A549 (cell line): ENCODE measurements around the gene AXIN2. TPM values are rescaled to one million over a fixed set of nuclear protein-coding genes. Genes with fewer than 3 reads are reported as not detected.

Experiments used
- ATAC-seq, 2 experiments: fragments of 200-7000 bp in 1 of 2; fragments of >200 bp in 1 of 2; cut with Nextera tagmentation in 1 of 2; cut with Tn5 transposase in 1 of 2; 3 replicates each; pipeline versions ENCODE4 v1.8.0 to v1.9.1; 2018 to 2020; ENCODE audit warnings: mild to moderate bottlenecking in 1 of 2, moderate library complexity in 1 of 2
- CTCF ChIA-PET: fragments of 300-600 bp; sonication (Branson Sonifier 250); formaldehyde crosslinking; extraction: SDS; loops from one replicate; lab custom pipeline; 2021; ENCODE audit warnings: antibody characterized with exemption, inconsistent platforms; lab: Yijun Ruan, JAX
- POLR2A ChIA-PET: fragments of 350-600 bp; formaldehyde crosslinking; extraction: SDS; loops from one replicate; lab custom pipeline; 2021; ENCODE audit warnings: antibody characterized with exemption, inconsistent platforms; lab: Yijun Ruan, JAX
- DNase-seq, 2 experiments: peaks; one replicate each; pipeline versions ENCODE4 v3.0.0 to v3.0.0-alpha.2; 2011 to 2016; ENCODE audit warnings: low read depth in 1 of 2, low spot score in 1 of 2
- FAIRE-seq: peaks from 2 replicates; lab custom pipeline; 2011; peaks lifted over from hg19 to GRCh38; lab: Jason Lieb, UNC
- H3K27ac ChIP-seq, 2 experiments: fragments of >200 bp; sonication (Bioruptor Twin); formaldehyde crosslinking; 3 replicates each; pipeline ENCODE4 v1.5.1; 2016 to 2017
- H3K4me1 ChIP-seq: fragments of >200 bp; sonication (Bioruptor Twin); formaldehyde crosslinking; 3 replicates; pipeline ENCODE4 v1.6.1; 2016
- H3K4me2 ChIP-seq: fragments of >200 bp; sonication (Bioruptor Twin); formaldehyde crosslinking; 3 replicates; pipeline ENCODE4 v1.6.1; 2016
- H3K4me3 ChIP-seq: fragments of >200 bp; sonication (Bioruptor Twin); formaldehyde crosslinking; 3 replicates; pipeline ENCODE4 v1.5.1; 2016
- H3K9me3 ChIP-seq: fragments of >200 bp; sonication (Bioruptor Twin); formaldehyde crosslinking; 3 replicates; pipeline ENCODE4 v1.6.1; 2016
- BCL3 ChIP-seq: fragments of >200 bp; sonication (Bioruptor Twin); formaldehyde crosslinking; IDR thresholded peaks from 3 replicates; pipeline ENCODE4 v1.6.1; 2016
- BHLHE40 ChIP-seq: IDR thresholded peaks from 2 replicates; pipeline ENCODE4 v1.6.1; 2012; ENCODE audit warnings: low read depth, low read length, inconsistent platforms
- CBX2 ChIP-seq: fragments of 200-600 bp; sonication (generic); IDR thresholded peaks from 2 replicates; pipeline ENCODE4 v1.6.1; 2016; ENCODE audit warnings: low read depth, mild to moderate bottlenecking, borderline replicate concordance
- CEBPB ChIP-seq, 2 experiments: fragments of >200 bp in 1 of 2; sonication (Bioruptor Twin) in 1 of 2; formaldehyde crosslinking in 1 of 2; IDR thresholded peaks; 2 replicates each; pipeline ENCODE4 v1.6.1; 2012 to 2016
- CHD4 ChIP-seq: fragments of 200-600 bp; sonication (generic); IDR thresholded peaks from 2 replicates; pipeline ENCODE4 v1.6.1; 2016; ENCODE audit warnings: antibody characterized with exemption, mild to moderate bottlenecking, borderline replicate concordance
- EHMT2 ChIP-seq: fragments of 200-600 bp; sonication (generic); IDR thresholded peaks from 2 replicates; pipeline ENCODE4 v1.6.1; 2016; ENCODE audit warnings: antibody characterized with exemption, low read depth, mild to moderate bottlenecking, moderate library complexity
- EP300 ChIP-seq, 2 experiments: fragments of >200 bp; sonication (Bioruptor Twin); formaldehyde crosslinking; IDR thresholded peaks; 2 replicates in 1 of 2; 3 replicates in 1 of 2; pipeline ENCODE4 v1.6.1; 2016 to 2017
- GATA3 ChIP-seq: IDR thresholded peaks from 2 replicates; pipeline ENCODE4 v1.6.1; 2012; ENCODE audit warnings: borderline replicate concordance
- HDAC2 ChIP-seq: fragments of 200-600 bp; sonication (generic); IDR thresholded peaks from 2 replicates; pipeline ENCODE4 v1.6.1; 2016
- HES2 ChIP-seq: fragments of >200 bp; sonication (Bioruptor Twin); formaldehyde crosslinking; IDR thresholded peaks from 2 replicates; pipeline ENCODE4 v1.6.1; 2016
- HEYL ChIP-seq: fragments of 250-450 bp; sonication (Bioruptor Pico); IDR thresholded peaks from 2 replicates; pipeline ENCODE4 v1.8.0; 2021; ENCODE audit warnings: mild to moderate bottlenecking, moderate library complexity
- HMGXB4 ChIP-seq: fragments of 250-450 bp; sonication (Bioruptor Pico); IDR thresholded peaks from 2 replicates; pipeline ENCODE4 v1.5.0; 2021; ENCODE audit warnings: mild to moderate bottlenecking, moderate library complexity, borderline replicate concordance
- JUN ChIP-seq, 2 experiments: fragments of >200 bp; sonication (Bioruptor Twin); formaldehyde crosslinking; IDR thresholded peaks; 2 replicates in 1 of 2; 3 replicates in 1 of 2; pipeline ENCODE4 v1.6.1; 2016 to 2017
- JUNB ChIP-seq: fragments of >200 bp; sonication (Bioruptor Twin); formaldehyde crosslinking; IDR thresholded peaks from 2 replicates; pipeline ENCODE4 v1.6.1; 2016
- MAX ChIP-seq: IDR thresholded peaks from 2 replicates; pipeline ENCODE4 v1.6.1; 2012
- MYC ChIP-seq: IDR thresholded peaks from 2 replicates; pipeline ENCODE4 v1.6.1; 2012; ENCODE audit warnings: mild to moderate bottlenecking, inconsistent platforms, low read length, improper control_type of control experiment, borderline replicate concordance
- POLR2AphosphoS2 ChIP-seq: conservative IDR thresholded peaks from 2 replicates; pipeline ENCODE4 v1.6.1; 2012; ENCODE audit warnings: low read length, improper control_type of control experiment, inconsistent platforms
- RCOR1 ChIP-seq: fragments of 150-350 bp; IDR thresholded peaks from 2 replicates; pipeline ENCODE4 v1.6.1; 2014; ENCODE audit warnings: antibody characterized with exemption, low read length, low read depth
- SMC3 ChIP-seq: fragments of >200 bp; sonication (Bioruptor Twin); formaldehyde crosslinking; IDR thresholded peaks from 3 replicates; pipeline ENCODE4 v1.6.1; 2018; ENCODE audit warnings: inconsistent platforms
- TP53 ChIP-seq: fragments of 250-450 bp; sonication (Bioruptor Pico); IDR thresholded peaks from 2 replicates; pipeline ENCODE4 v1.5.0; 2021; ENCODE audit warnings: mild to moderate bottlenecking, moderate library complexity
- USF2 ChIP-seq: fragments of 450-650 bp; IDR thresholded peaks from 2 replicates; pipeline ENCODE4 v1.6.1; 2014; ENCODE audit warnings: antibody characterized with exemption
- ZC3H11A ChIP-seq: fragments of 450-650 bp; IDR thresholded peaks from 2 replicates; pipeline ENCODE4 v1.6.1; 2014; ENCODE audit warnings: antibody characterized with exemption, mild to moderate bottlenecking
- ZFP36 ChIP-seq: fragments of 450-650 bp; IDR thresholded peaks from 2 replicates; pipeline ENCODE4 v1.6.1; 2014; ENCODE audit warnings: borderline replicate concordance; ENCODE audit not compliant: partially characterized antibody
- ZNF302 ChIP-seq: fragments of 250-450 bp; sonication (Bioruptor Pico); IDR thresholded peaks from 2 replicates; pipeline ENCODE4 v1.9.0; 2021; ENCODE audit warnings: inconsistent platforms, mild to moderate bottlenecking, moderate library complexity
- WGBS: methylation state at CpG from one replicate; pipeline ENCODE4 v1.1.6; 2017; ENCODE audit errors: missing lambda C conversion rate; 5-methylcytosine and 5-hydroxymethylcytosine counted together
- polyA plus RNA-seq, 4 experiments: library from polyadenylated mRNA; depleted of rRNA in 3 of 4; stranded (reverse); fragments of >200 nt; fragmentation: RNase III in 1 of 4; extraction: RNeasy Plus Mini Kit Qiagen cat#74134 plus additional on column Dnase treatment in 1 of 4; gene quantifications; 2 replicates in 3 of 4; 3 replicates in 1 of 4; pipeline ENCODE4 v1.2.3, GENCODE V29; 2011 to 2017

AXIN2 gene
- polyA plus RNA-seq, 2 of the 4 experiments (the other 2 are of a cell fraction): 4.0 to 4.9 TPM

- no peak for ATAC-seq
- no peak for TF ChIP-seq HMGXB4 (CRISPR knock-in tag)
- no peak for TF ChIP-seq USF2
- no peak for TF ChIP-seq BHLHE40
- TF ChIP-seq CEBPB (IDR thresholded peaks at IDR 0.05): no peak
- no peak for TF ChIP-seq BCL3
- no peak for TF ChIP-seq HES2
- no peak for TF ChIP-seq EP300 (IDR thresholded peaks at IDR 0.05)
- TF ChIP-seq POLR2AphosphoS2: no peak
- TF ChIP-seq JUNB: no peak
- no peak for TF ChIP-seq MAX
- no peak for TF ChIP-seq MYC
- no peak for TF ChIP-seq TP53
- TF ChIP-seq ZNF302 (CRISPR knock-in tag): no peak
- no peak for TF ChIP-seq GATA3
- no peak for TF ChIP-seq CHD4
- no peak for TF ChIP-seq EHMT2
- TF ChIP-seq HDAC2: no peak
- no peak for TF ChIP-seq HEYL
- TF ChIP-seq SMC3: no peak
- TF ChIP-seq ZC3H11A: no peak
- TF ChIP-seq, all 56 proteins: peak for 0
- WGBS: 64% methylated on average over 6 of the region's 6 CpGs
- FAIRE-seq: no peak
- H3K9me3 ChIP-seq: no peaks in the 10 kb centered on the region
- DNase-seq: no peak
- no peak overlapping the region for H3K27ac ChIP-seq
- CTCF ChIA-PET: interaction anchor here (0.9 kb wide), 1 partner anchor 15 kb away, joined by 3 read pairs; no protein-coding TSS in a partner anchor
- no peaks in the 10 kb centered on the region for H3K4me1 ChIP-seq
- POLR2A ChIA-PET: no interaction called here
- H3K4me3 ChIP-seq: no peak overlapping the region
- no peak overlapping the region for H3K4me2 ChIP-seq
Measured at GRCh38 chr17:65572186-65572580, 10.7 kb upstream of the AXIN2 start.

GRCh38 chr17:65568918-65569317 is 7.5 kb upstream of the AXIN2 start:
- no peak for DNase-seq
- no peak for FAIRE-seq
- 89% methylated on average over 8 of the region's 8 CpGs for WGBS
- no peak for ATAC-seq
- Histone ChIP-seq H3K27ac (no peak overlapping the region), H3K9me3 (no peaks in the 10 kb centered on the region), H3K4me3 (no peak overlapping the region), H3K4me2 (no peak overlapping the region), H3K4me1 (peaks cover 2% of the 10 kb centered on the region; the same call in 1 of the 3 replicates)
- TF ChIP-seq RCOR1 (no peak), CBX2 (no peak), CHD4 (no peak), JUN (IDR thresholded peaks at IDR 0.05) (no peak), MAX (no peak), ZFP36 (no peak), TP53 (no peak)
- POLR2A ChIA-PET: no interaction called here
- CTCF ChIA-PET: interaction anchor here (0.5 to 2.4 kb wide), 4 partner anchors 10 to 219 kb away, joined by 3 to 8 read pairs (median 3); no protein-coding TSS in a partner anchor
